Erythroblast (primary cell): Measurements from ENCODE around the gene TEX10.

Experiments used
- GATA1 ChIP-seq: IDR thresholded peaks from 2 replicates; pipeline ENCODE4 v1.6.1; 2011; ENCODE audit warnings: low read depth, mild to moderate bottlenecking, control low read depth, low read length, moderate library complexity
- POLR2A ChIP-seq: IDR thresholded peaks from 2 replicates; pipeline ENCODE4 v1.6.1; 2011; ENCODE audit warnings: mild to moderate bottlenecking, low read length

DNA sequence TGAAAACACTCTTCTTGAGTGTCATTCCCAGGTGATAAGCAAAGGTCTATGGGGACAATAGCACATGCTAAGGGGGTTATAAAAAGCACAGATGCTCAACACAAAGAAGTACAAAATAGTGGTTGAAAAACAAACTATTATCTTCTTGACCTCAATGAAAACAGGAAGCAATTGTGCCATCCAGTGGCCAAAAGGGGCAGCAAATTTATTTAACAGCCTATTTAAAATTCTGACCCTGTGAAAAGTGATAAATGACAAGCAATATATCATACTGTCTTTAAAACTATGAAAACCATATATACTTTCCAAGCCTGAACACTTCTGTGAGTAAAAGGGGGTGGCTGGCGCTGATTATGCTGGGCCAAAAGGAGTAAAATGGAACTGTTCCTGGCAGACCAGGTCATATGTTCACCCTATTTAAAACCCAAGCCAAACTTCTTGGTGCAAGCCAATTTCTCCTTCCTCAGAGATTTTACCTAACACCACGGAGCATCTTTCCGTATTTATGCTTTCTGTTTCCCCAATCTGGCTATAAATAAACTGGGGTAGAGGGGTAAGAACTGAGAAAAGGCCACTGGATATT lies 29.7 kb downstream of the TEX10 start:
- TF ChIP-seq POLR2A = no peak
- no peak for TF ChIP-seq GATA1
